Gastroesophageal sphincter (tissue), 3 donors: ENCODE measurements around the gene GPD1L.

Source experiments
- CTCF ChIP-seq, 4 experiments: fragments of 200-600 bp in 2 of 4; fragments of 450-650 bp in 2 of 4; sonication (generic) in 1 of 4; IDR thresholded peaks; one replicate each; pipeline ENCODE4 v1.5.1; 2017 to 2019; ENCODE audit warnings: antibody characterized with exemption in 4 of 4, mild to moderate bottlenecking in 2 of 4, moderate library complexity in 2 of 4
- EP300 ChIP-seq: sonication (generic); formaldehyde crosslinking; IDR thresholded peaks from one replicate; pipeline ENCODE4 v1.6.1; 2017; ENCODE audit warnings: antibody characterized with exemption, mild to moderate bottlenecking
- POLR2A ChIP-seq, 2 donors: fragments of 450-650 bp; IDR thresholded peaks; one replicate each; pipeline ENCODE4 v1.6.1; 2017; ENCODE audit warnings: antibody characterized with exemption in 2 of 2, mild to moderate bottlenecking in 2 of 2, moderate library complexity in 1 of 2

DNA sequence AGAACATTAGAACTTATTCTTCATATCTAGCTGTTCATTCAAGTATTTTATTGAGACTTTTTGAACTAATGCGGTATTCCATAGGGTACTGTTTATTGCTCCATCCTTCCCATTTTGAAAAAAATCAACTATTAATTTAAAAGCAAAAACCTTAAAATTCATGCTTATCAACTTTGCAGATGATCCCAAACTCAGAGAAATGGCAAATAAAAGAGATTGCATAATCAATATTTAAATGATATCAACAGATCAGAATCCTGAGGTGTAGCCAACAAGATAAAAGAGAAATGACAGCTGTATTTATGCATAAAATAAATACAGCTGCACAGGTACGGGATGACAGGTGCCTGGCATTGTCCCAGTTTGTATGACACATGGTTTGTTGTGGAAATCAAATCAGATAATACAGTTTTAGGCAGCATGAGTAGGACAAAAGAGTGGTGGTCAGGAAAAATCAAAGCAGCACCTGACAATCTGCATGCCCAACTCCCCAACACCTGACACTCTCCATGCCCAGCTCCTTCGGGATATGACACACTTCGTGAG lies 89.6 kb downstream of the GPD1L start:
- no peak for TF ChIP-seq POLR2A (IDR thresholded peaks at IDR 0.05)
- no peak for TF ChIP-seq CTCF (IDR thresholded peaks at IDR 0.05)
- no peak for TF ChIP-seq EP300
